ENCODE results near the gene NTN3.
A peak's percentile ranks its signal among the peaks of the same experiment; 100 is the strongest.

NTN3 gene

DNA sequence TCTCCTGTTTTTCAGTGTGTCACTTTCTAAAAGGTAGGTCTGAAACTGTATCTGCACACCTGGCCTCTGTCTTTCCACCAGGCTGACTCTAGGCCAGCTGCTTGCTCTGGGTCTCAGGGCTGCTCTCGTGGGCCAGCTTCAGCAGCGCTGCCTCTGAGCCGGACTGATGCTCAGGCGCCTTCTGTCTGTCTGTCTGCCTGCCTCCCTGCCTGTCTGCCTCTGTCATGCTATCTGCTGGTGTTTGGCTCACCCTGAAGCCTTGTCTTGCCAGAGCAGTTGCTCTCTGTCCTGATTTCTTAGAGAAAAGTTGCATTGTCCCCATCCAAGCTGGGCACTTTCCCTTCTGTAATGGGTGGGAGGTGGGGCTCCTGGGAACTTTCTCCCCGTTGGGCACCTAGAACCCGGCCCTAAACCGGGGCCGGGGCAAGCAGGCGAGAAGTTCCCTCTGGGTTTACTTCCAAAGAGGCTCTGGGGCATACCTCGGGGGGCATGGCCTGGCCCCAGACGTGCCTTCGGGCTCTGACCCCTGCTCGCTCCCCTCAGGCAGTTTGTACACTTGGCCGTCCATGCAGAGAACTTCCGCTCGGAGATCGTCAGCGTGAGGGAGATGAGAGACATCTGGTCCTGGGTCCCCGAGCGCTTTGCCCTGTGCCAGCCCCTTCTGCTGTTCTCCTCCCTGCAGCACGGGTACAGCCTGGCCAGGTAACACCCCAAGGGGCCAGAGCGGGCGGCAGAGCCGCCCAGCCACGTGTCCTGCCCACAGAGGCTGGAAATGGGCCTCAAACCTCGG lies 26.8 kb downstream of the NTN3 start:
- no peak for DNase-seq

DNA sequence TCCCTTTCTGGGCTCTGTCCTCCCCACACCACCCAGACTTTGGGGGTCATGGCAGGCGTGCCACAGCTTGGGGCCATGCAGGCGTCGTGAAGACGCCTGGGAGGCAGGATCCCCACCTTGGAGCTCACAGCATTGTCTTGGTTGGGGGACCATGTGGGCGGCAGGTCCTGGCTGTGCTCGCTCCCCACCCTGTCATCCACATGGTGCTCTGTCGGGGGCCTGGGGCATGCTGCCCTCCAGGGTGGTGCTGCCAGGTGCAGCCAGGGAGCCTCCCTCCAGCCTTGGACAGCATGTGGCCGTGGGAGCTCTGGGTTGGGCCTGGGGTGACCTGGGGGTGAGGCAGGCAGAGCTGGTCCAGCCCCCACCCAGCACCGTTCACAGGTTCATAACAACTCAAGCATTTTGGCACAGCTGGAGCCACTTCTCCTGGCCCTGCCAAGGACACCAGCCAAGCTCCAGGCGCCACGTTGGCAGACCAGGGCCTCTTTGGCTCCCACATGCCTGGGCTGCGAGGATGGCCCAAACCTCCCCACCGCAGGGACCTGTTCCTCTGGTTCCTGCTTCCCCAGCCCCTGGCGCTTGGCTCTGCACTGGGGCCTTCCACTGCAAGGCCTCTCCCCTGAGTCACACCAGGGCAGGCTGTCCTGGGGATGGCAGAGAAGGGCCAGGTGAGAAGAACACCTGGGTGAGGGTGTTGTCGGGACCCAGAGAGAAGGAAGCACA lies 27.6 kb downstream of the NTN3 start:
- no peak for DNase-seq

DNA sequence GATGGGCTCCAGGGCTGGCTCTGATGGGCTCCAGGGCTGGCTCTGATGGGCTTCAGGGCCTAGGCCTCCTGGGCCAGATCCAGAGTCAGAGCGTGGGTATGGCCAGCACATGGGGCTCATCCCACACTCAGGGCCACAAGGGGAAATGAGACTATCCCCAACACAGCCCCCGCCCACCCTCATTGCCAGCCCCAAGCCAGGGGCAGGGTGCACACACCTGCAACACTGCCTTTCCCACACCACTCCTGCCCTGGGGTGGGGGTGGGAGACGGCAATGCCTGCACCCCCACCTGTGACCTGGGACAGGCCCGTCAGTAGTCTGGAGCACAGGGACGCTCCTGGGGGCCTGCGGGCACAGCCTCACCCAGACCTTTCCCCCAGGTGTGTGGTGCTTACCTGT lies 28.4 kb downstream of the NTN3 start:
- DNase-seq = no peak

DNA sequence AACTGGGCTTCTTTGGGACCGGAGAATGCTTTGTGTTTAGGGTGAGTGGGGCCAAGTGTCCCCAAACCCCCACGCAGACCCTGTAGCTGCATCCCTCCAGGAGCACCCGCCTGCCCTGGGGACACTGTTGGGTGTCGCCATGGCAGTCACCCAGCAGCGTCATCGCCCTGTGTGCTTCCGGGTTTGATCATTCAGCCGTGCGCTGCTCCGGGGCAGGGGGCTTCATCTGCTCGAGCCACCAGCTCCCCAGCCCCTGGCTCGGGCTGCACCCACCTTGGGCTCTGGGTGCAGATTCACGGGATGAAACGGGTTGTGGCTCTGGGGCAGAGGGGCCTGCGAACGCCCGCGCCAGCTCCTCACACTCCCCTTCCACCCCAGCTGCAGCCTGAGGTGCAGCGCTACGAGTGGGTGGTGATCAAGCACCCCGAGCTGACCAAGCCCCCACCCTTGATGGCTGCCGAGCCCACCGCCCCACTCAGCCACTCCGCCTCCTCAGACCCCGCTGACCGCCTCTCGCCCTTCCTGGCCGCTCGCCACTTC lies 28.9 kb downstream of the NTN3 start:
- no peak for DNase-seq

DNA sequence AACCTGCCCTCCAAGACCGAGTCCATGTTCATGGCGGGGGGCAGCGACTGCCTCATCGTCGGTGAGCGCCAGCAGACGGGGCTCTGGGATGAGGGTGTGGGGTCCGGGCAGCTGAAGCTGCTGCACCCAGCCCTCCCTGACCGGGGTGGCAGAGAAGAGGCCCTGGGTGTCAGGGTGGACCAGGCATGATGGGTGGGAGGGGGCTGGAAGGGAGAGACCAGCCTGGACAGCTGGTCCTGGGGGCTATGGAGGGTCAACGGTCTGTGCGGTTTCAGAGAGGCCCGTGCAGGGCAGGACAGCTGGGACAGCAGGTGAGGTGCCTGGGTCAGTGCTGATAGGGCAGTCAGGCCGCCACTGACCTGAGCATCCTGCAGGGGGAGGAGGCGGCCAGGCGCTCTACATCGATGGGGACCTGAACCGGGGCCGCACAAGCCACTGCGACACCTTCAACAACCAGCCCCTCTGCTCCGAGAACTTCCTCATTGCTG lies 29.4 kb downstream of the NTN3 start:
- DNase-seq = no peak

DNA sequence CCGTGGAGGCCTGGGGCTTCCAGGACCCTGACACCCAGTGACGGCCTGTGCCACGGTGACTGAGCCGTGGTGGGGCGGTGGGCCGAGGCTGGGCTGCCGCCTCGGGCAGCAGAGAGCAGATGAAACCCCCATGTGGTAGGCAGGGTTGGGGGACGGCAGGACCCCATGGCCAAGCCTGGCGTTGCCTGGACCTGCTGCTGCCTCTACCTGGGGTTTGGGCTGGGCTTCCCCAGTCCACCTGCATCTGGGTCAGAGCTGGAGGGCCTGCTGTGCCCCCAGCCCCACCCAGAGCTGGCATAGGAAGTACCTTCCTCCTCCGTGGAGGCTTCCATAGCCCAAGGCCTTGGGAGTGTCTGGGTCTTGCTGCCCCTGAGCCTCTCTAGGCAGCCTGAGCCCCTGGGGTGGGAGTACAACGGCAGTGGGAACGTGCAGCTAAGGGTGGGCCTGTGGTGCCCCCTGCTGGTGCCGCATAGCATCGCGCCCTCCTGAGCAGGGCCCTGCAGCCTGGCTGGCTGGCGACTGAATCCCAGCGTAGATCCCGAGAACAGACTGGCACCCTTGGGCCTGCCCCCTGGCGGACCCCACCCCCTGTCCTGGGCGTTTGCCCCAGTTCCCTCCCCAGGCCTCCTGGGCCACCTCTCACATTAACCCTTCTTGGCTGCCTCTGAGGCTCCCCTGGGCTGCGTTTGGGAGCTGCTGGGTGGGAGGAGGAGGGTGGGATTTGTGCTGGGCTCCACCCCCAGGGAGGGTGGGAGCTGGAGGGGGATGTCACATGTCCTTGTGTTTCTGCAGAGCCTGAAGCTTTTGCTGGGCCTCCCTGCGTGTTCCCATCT lies 30.0 kb downstream of the NTN3 start:
- DNase-seq = peak; percentile 95

DNA sequence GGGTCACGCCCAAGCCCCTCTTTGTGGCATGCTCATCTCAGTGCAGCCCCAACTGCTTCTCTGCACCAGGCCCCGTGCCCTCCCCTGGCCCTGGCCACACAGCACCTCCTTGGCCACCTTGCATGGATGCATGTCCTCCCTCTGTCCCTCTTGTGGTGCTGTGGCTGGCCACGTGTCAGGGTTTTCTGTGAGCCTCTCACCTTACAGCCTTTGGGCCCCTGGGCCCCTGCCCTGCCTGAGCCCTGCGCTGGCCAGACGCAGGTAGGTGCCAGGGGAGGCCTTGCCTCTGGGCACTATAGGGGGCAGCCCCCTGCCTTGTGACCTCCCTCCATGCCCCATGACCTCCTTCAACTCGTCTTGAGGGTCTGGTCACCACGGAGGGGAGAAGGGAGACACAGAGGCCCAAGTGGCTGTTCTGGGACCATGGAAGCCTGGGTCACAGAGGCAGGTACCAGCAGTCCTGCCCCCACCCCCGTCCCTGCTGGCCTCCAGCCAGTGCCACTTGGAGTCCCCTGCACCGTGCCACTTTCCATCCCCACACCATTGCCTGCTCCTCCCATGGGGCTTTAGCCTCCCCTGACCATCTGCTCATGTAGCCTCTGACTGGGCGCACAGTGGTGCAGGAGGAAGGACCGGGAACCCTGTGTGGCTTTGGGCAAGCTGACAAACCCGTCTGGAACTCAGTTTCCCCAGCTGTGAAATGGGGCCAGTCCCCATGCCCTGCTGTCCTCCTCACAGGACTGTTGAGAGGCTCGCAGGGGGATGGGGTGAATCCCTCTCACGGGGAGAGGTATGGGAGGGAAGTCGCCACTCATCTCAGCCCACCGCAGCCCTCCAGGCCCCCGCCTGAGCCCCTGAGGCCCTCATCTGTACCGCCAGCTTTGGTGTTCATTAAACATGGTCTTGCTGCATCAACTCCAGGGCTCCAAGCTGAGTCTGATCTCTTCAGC lies 31.1 kb downstream of the NTN3 start:
- no peak for DNase-seq

DNA sequence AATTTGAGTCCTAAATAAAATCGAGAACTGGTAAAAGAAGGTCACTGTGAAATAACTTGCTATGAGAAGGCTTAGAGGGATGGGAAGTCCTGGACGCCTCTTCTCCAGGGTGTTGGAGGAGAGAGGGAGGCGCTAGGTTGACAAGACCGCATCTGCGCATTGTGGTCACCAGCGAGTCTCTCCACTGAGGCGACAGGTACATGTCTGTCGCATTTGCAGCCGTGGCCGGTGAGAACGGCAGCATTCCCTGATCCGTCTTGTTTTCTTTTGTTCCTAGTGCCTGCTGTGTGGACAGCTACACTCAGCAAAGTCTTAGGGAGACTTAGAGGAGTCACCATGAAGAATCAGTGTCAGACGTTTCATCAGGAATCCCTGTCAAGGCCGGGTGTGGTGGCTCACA lies 34.6 kb downstream of the NTN3 start:
- DNase-seq = no peak

DNA sequence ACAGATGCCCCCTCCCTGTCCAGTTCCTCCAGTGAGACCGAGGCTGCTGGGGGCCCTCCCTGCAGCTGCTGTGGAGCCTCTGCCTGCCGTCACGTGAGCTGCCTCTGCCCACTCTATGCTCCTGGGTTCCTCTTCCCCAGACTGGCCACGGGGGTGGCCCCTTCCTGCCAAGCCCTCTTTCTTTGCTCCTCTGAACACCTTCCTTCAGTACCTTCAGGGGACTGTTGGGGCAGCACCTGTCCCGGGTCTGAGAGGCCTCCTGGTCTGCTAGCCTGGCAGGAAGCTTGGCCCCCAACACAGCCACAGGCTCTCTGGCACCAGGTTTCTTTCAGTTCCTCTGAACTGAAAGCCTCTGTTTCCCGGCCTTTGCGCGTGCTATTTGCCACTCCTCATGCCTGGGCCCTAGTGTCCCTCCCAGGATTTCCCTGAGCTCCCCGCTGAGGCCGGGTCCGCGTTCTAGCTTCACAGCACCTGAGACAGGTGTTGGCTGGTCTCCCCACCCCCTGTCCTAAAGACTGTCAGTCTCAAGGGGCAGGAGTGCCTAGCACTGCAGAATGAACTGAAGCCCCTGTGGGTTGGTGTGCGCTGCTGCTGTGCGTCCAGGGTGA lies 36.1 kb downstream of the NTN3 start:
- DNase-seq = no peak

DNA sequence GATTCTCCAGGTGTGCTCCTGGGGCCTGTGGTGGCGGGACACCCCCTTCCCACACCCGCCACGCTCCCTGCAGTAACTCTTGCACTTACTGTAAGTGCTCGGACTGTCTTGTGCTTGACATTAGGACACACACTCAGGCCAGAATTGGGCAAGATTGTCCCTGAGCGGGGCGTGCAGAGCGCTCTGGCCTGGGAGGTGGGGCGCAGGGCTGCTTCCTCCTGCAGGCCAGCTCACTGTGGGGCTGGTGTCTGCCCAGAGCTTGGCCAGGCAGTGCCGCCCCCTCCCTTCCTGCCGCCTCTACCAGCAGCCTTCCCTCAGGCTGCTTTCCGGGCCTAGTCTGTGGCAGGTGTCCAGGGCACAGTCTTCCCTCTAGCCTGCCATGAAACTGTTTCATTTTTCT lies 36.6 kb downstream of the NTN3 start:
- no peak for DNase-seq

DNA sequence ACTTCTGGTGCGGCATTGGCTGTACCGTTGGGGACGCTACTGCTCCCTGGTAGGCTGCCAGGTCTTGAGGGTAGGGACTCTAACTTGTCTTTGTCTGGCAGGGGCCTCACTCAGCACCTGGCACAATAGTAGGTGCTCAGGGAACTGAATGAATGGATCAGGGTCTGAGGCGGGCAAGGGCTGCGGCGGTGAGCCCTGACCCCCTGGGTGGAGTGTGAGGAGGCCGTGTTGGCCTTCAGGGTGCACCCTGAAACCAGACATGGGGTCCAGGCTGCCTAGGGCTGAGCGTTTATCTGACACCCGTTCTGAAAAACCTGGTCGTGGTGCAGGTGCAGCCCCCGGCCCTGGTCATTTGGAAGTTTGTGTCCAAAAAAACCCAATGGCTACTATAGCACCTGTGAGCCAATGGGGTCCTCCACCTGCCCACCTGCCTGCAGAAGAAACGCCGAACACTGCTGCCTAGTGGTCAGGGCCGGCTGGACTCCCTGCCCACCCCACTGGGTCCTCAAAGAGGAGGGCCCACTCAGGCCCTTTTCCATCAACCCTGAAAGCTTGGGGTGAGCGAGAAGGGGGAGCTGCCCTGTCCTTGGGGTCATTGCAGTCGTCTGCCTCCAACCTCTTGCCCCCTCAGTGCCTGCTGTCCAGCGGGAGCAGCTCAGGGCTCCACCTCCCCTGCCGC lies 37.8 kb downstream of the NTN3 start:
- DNase-seq = no peak

DNA sequence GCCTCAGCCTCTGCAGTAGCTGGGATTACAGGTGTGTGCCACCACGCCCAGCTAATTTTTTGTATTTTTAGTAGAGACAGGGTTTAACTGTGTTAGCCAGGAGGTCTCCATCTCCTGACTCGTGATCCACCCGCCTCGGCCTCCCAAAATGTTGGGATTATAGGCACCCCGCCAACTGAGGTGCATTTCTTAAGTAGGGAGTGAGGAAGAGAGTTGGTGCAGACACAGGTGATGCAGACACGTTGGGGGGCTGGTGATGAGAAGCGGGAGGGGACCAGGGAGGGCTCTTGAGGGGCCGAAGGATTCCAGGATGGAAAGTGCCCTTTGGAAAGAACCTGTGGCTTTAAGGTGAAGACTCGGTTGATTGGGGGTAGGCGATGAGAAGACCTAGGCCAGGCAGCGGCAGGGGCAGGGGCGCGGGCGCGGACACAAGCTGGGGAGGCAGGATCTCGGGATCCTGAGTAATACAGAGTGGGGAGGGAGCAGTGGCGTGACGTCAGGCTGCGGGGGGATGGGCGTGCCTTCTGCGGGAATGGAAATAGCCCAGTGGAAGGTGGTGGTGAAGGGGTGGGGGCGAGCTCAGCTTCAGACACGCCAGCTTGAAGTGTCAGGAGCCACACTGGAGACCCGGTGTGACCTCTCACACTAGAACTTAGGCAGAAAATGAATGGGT lies 40.2 kb downstream of the NTN3 start:
- no peak for DNase-seq

DNA sequence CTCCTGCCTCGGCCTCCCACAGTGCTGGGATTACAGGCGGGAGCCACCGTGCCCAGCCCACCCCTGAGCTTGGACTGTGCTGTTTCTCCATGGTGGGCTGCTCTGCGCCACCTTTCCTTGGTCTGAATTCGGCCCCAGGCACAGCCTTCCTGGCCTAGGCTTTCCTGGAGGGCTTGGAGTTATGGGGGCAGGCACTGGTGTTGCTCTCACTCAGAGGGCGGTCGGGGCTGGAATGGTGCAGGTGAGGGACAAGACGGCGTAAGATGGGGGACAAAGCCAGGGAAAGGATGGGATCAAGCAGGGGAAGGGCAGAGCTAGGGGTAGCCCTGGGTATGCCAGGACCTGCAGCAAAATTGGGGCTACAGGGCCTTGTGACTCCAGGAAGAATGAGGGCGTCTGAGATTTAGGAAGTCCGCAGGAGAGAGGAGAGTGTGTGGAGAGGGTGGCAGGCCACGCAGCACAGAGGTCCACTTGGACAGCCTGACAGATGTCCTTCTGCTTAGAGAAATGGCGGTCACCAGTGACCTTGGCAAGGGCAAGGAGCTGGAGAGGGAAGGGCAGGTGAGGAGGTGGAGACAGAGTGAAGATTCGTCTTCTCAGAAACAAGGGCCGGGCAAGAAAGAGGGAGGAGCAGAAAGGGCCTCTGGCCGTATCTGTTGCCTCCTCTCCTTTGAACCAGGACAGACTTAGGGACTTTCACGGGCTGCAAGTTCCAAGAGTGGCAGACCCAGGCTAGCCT lies 41.1 kb downstream of the NTN3 start:
- DNase-seq = no peak

DNA sequence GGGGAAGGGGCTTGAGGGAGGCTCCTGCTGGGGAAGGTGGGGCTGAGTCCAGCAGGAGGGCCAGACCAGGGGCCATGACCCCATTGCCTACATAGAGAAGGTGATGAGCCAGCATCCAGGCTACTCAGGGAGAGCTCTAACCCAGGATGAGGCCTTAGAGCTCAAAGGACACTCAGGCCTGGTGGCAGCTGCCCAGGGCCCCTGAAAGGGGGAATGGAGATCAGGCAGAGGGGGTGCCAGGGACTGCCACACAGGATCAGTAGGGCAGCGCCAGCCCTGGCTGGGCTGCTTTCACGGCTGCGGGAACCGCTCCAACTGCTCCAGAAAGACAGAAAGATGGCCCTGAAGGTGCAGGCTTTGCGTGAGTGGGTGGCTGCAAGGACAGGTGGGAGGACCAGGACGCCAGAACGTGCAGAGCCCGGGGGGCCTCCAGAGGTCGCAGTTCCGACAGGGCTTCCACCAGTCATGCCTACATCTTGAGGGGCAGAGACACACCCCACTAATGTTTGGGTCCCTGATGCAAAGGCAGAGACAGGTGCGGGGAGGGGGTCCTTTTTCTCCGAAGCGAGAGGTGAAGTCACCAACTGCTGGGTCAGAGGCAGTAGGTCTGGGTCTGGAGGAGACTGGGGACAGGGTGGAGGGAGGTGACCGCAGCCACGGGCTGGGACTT lies 41.8 kb downstream of the NTN3 start:
- no peak for DNase-seq

DNA sequence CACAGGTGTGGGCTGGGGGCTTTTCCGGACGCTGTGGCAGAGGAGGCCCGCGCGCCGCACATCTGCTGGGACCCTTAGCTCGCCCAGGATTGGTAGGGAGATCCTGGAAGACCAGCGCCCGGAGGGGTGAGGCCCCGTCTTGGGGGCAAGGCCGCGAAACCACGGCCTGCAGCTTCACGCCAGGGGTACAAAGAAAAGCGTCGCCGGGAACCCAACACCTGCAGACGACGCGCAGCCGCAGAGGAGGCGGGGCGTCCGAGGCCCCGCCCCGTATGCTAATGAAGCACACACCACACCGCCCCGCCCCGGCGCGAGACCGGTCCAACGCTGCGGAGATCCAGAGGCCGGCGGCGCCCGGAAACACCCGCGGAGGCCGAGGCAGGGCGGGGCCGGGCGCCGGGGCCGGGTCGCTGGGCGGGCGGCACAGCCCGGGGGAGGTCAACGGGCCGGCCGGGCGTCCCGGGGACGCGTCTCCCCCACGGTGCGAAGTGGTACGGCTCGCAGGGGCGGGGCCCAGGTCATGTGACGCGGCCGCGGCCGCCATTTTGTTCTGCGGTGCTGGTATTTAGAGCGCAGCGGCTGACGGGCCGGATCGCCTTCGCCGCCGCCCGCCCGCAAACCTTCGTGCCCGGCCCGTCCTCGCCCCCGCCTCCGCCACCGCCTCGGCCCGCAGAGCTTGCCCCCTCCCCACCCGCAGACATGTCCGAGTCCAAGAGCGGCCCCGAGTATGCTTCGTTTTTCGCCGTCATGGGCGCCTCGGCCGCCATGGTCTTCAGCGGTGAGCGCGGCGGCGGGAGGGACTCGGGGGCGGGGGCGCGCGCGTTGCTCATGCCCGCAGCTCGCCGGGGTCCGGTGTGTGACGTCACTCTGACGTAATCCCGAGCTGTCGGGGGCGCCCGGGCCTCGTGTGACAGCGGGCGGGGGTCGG lies 42.6 kb downstream of the NTN3 start, which contains the start of gene ATP6V0C:
Gene ATP6V0C, plus strand, starts transcription at position 548 of the 928 bp plus-strand sequence. Its CDS starts 152 bp downstream, at position 700.
- peak; percentile 96 for DNase-seq

DNA sequence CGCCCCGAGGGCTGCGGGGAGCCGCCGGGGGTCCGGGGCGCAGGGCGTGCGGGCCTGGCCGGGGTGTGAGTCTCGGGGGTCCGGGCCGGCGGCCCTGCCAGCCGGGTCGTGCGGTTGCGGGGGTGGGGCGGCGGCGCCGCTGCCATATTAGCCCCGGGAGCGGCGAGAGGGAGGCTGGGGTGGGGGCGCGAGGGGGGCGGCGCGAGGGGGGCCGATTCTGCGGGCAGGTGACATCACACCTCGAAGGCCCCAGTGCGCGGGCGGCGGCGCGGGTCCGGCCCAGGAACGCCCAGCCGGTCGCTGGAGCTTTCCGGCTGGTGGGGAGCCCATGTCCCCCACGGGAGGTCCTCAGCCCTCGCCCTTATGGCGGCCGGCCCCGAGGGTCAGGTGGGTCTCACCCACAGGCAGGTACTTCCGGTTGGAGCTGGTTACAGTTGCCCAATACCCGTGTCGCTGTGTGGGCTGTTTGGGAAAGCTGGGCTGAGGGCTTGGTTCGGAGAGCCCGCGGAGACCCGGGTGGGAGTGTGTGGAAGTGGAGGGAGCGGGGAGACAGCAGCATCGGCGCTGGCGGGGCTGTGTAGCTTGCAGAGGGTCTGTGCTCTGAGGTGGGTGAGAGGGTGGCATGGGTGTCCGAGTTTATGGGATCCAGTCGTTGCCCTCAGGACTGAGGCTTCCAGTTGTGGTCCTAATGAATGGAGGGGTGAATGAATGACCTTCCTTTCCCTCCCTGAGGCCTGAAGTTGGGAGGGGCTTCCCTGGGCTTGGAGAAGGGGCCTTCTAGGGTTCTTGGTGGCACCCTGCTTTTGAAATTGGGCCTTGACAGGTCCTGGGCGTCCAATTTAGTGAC lies 43.5 kb downstream of the NTN3 start:
- no peak for DNase-seq
